Measurements from ENCODE around the gene NELL2. TPM values are rescaled to one million over a fixed set of nuclear protein-coding genes. Genes with fewer than 3 reads are reported as not detected.

Gene NELL2
- polyA plus RNA-seq, 2 of the 4 experiments (the other 2 are of a cell fraction), result 0.16 TPM; not detected in 1

DNA sequence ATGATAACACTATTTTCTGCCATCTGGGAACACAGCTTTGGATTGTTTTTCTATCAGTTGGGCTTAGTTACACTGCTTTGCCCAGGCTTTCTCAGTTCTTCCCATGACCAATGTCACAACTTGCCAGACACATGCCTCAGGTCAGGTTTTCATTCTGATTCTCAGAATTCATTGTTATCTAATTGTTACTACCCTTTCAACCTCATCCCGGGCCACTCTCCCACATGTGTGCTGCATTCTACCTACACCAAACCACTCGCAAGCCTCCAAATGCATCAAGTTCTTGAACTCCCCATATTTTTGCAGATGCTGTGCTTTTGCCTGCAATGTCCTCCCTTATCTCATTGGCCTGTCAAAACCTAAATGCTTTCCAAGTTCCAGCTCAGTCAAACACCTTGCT is 36.3 kb downstream of the NELL2 start:
- WGBS (ENCODE audit: missing lambda C conversion rate), result 27% methylated on average over 2 of the region's 2 CpGs
- TF ChIP-seq BHLHE40 (IDR thresholded peaks at IDR 0.05; ENCODE audit: low read depth, low read length) (no peak), RAD21 (conservative IDR thresholded peaks at IDR 0.05 in 1 of 2, IDR thresholded peaks at IDR 0.05 in 1 of 2) (no peak), TFCP2L1 (CRISPR knock-in tag; IDR thresholded peaks at IDR 0.05) (no peak), NR3C1 (IDR thresholded peaks at IDR 0.05) (no peak)
- ChIA-PET POLR2A (no interaction called here), CTCF (no interaction called here)
- Histone ChIP-seq H3K9me3 (no peaks in the 10 kb centered on the region), H3K4me2 (no peak overlapping the region), H3K27ac (no peak overlapping the region), H3K4me1 (no peaks in the 10 kb centered on the region), H3K4me3 (no peak overlapping the region)
- DNase-seq (ENCODE audit: low read depth in 1 of 2, low spot score in 1 of 2), result no peak
- no peak for ATAC-seq
- no peak for FAIRE-seq

- ChIA-PET CTCF (interaction anchor here (0.6 kb wide), 1 partner anchor 819 kb away, joined by 3 read pairs; no protein-coding TSS in a partner anchor), POLR2A (no interaction called here)
- H3K4me2 ChIP-seq, result no peak overlapping the region
- no peak for DNase-seq (ENCODE audit: low read depth in 1 of 2, low spot score in 1 of 2)
- no peaks in the 10 kb centered on the region for H3K4me1 ChIP-seq
- ATAC-seq, result no peak
- no peak for FAIRE-seq
- H3K27ac ChIP-seq, result no peak overlapping the region
- no peak for TF ChIP-seq ZC3H11A (IDR thresholded peaks at IDR 0.05)
- TF ChIP-seq HMGXB4 (CRISPR knock-in tag; IDR thresholded peaks at IDR 0.05; ENCODE audit: borderline replicate concordance), result no peak
- no peak for TF ChIP-seq TP53 (CRISPR knock-in tag; IDR thresholded peaks at IDR 0.05)
- TF ChIP-seq HOXB13 (CRISPR knock-in tag; IDR thresholded peaks at IDR 0.05; ENCODE audit: low read depth), result no peak
- no peak for TF ChIP-seq FOSL2 (IDR thresholded peaks at IDR 0.05)
- no peak for TF ChIP-seq FOSL2 (CRISPR knock-in tag; IDR thresholded peaks at IDR 0.05)
- TF ChIP-seq SMC3 (IDR thresholded peaks at IDR 0.05), result no peak
- no peak for TF ChIP-seq HOXB5 (CRISPR knock-in tag; IDR thresholded peaks at IDR 0.05)
- TF ChIP-seq MYC (IDR thresholded peaks at IDR 0.05; ENCODE audit: borderline replicate concordance, low read length), result no peak
- TF ChIP-seq HOXA7 (CRISPR knock-in tag; IDR thresholded peaks at IDR 0.05), result no peak
- no peak for TF ChIP-seq CHD2 (IDR thresholded peaks at IDR 0.05; ENCODE audit: low read length, partially characterized antibody)
- no peak for TF ChIP-seq MAZ (IDR thresholded peaks at IDR 0.05; ENCODE audit: borderline replicate concordance, low read depth, low read length)
- no peak for TF ChIP-seq E2F6 (IDR thresholded peaks at IDR 0.05; ENCODE audit: borderline replicate concordance, low read depth)
- no peak for TF ChIP-seq NFE2L2 (conservative IDR thresholded peaks at IDR 0.05; ENCODE audit: low read length)
- no peak for TF ChIP-seq HES2 (IDR thresholded peaks at IDR 0.05)
- no peak for TF ChIP-seq PHF8 (IDR thresholded peaks at IDR 0.05; ENCODE audit: borderline replicate concordance, low read depth)
- no peak for TF ChIP-seq FOXS1 (CRISPR knock-in tag; IDR thresholded peaks at IDR 0.05)
- no peak for TF ChIP-seq NR3C1 (IDR thresholded peaks at IDR 0.05)
- TF ChIP-seq CHD4 (IDR thresholded peaks at IDR 0.05; ENCODE audit: borderline replicate concordance), result no peak
- H3K4me3 ChIP-seq, result no peak overlapping the region
- H3K9me3 ChIP-seq, result no peaks in the 10 kb centered on the region
- WGBS (ENCODE audit: missing lambda C conversion rate), result 5% methylated on average over 5 of the region's 5 CpGs
These were observed 38.9 kb downstream of the NELL2 start for GRCh38 chr12:44837114-44837755.

Data from A549 (cell line).